HepG2 (cell line): ENCODE data around the gene MYO16.

Experiments used
- KLF15 ChIP-seq: sonication (generic); formaldehyde crosslinking; IDR thresholded peaks from 2 replicates; pipeline ENCODE4 v1.8.1; 2023; ENCODE audit warnings: borderline replicate concordance, mild to moderate bottlenecking, inconsistent platforms, missing genetic modification reagents, mixed read lengths
- SIN3B ChIP-seq: fragments of 150-350 bp; IDR thresholded peaks from 2 replicates; pipeline ENCODE4 v1.6.1; 2014; ENCODE audit warnings: low read length
- TCF7L2 ChIP-seq: IDR thresholded peaks from 2 replicates; pipeline ENCODE4 v1.6.1; 2011; ENCODE audit warnings: mild to moderate bottlenecking, low read depth, low read length, moderate library complexity
- ZFX ChIP-seq: sonication (generic); formaldehyde crosslinking; IDR thresholded peaks from 2 replicates; pipeline ENCODE4 v1.4.0; 2020; ENCODE audit warnings: mild to moderate bottlenecking, low read depth, missing genetic modification reagents, moderate library complexity
- ZNF160 ChIP-seq: sonication (generic); formaldehyde crosslinking; IDR thresholded peaks from 2 replicates; pipeline ENCODE4 v1.8.0; 2022; ENCODE audit warnings: mild to moderate bottlenecking, inconsistent platforms, missing genetic modification reagents
- ZNF207 ChIP-seq: fragments of 450-650 bp; IDR thresholded peaks from 2 replicates; pipeline ENCODE4 v1.6.1; 2016; ENCODE audit warnings: antibody characterized with exemption, borderline replicate concordance
- TF ChIP-seq, protein P1 (sequence below): sonication (generic); formaldehyde crosslinking; IDR thresholded peaks from 2 replicates; pipeline ENCODE4 v1.5.0; 2020; ENCODE audit warnings: mild to moderate bottlenecking, missing genetic modification reagents, moderate library complexity

DNA sequence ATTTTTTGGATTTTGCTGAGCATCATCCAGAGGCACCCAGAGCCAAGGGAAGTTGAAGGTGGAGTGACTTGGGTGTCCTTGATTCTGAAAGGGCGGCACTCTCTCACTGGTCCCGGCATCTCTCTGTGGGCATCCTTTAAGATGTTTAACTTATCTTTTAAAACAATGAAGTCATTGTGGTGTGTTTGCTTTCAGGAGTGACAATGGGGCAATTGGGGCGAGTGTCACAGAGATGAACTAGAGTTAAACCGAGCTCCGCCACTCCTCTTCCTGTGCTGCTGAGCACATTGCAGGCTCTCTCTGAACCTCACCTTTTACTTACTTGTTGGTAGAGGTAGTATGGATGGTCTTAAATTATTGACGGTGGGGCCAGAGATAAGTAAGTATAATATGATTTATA lies 295.7 kb downstream of the MYO16 start:
- TF ChIP-seq KLF15 (CRISPR knock-in tag) (no peak), SIN3B (no peak), TCF7L2 (no peak), ZNF207 (no peak), ZNF160 (CRISPR knock-in tag) (no peak), ZFX (CRISPR knock-in tag) (no peak)
- TF ChIP-seq, protein P1, sequence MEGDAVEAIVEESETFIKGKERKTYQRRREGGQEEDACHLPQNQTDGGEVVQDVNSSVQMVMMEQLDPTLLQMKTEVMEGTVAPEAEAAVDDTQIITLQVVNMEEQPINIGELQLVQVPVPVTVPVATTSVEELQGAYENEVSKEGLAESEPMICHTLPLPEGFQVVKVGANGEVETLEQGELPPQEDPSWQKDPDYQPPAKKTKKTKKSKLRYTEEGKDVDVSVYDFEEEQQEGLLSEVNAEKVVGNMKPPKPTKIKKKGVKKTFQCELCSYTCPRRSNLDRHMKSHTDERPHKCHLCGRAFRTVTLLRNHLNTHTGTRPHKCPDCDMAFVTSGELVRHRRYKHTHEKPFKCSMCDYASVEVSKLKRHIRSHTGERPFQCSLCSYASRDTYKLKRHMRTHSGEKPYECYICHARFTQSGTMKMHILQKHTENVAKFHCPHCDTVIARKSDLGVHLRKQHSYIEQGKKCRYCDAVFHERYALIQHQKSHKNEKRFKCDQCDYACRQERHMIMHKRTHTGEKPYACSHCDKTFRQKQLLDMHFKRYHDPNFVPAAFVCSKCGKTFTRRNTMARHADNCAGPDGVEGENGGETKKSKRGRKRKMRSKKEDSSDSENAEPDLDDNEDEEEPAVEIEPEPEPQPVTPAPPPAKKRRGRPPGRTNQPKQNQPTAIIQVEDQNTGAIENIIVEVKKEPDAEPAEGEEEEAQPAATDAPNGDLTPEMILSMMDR (CRISPR knock-in tag): no peak
